GM18508 (cell line): Measurements from ENCODE around the gene KIAA1586.
"Not testable (repeated sequence)": the region's sequence is repeated elsewhere in the genome, so short reads cannot be mapped to it uniquely, and the experiment has no call there.

Source experiments
- ATAC-seq: cut with Tn5 transposase; IDR thresholded peaks from one replicate; pipeline ENCODE4 v1.9.1; 2021; ENCODE audit warnings: moderate number of reproducible peaks; ENCODE audit not compliant: insufficient read depth, unreplicated experiment

Gene KIAA1586

GRCh38 chr6:57046332-57047256, at the start of gene KIAA1586:
KIAA1586 (plus strand) TSS chr6:57046693; CDS start chr6:57046756, 63 bp downstream.
- peak; percentile 82 for ATAC-seq

GRCh38 chr6:56999049-56999448, 47.4 kb upstream of the KIAA1586 start:
- ATAC-seq, result no peak

- not testable (repeated sequence) for ATAC-seq
These were observed 46.7 kb upstream of the KIAA1586 start for GRCh38 chr6:56999748-57000147.

- no peak for ATAC-seq
These were observed 44.3 kb upstream of the KIAA1586 start for GRCh38 chr6:57002197-57002596.

- ATAC-seq, result no peak
These were observed 42.2 kb upstream of the KIAA1586 start for GRCh38 chr6:57004292-57004691.

- ATAC-seq, result no peak
These were observed 40.4 kb upstream of the KIAA1586 start for GRCh38 chr6:57006101-57006500.

- ATAC-seq, result not testable (repeated sequence)
These were observed 38.4 kb upstream of the KIAA1586 start for GRCh38 chr6:57008069-57008468.

GRCh38 chr6:57013521-57013926, 33.0 kb upstream of the KIAA1586 start:
- no peak for ATAC-seq

GRCh38 chr6:57017069-57017468, 29.4 kb upstream of the KIAA1586 start:
- ATAC-seq, result no peak

GRCh38 chr6:57017841-57018240, 28.7 kb upstream of the KIAA1586 start:
- no peak for ATAC-seq

- no peak for ATAC-seq
These were observed 27.1 kb upstream of the KIAA1586 start for GRCh38 chr6:57019434-57019833.

GRCh38 chr6:57021086-57021720, 25.3 kb upstream of the KIAA1586 start:
- ATAC-seq, result peak; percentile 81

- no peak for ATAC-seq
These were observed 22.2 kb upstream of the KIAA1586 start for GRCh38 chr6:57024321-57024720.

- ATAC-seq, result no peak
These were observed 21.7 kb upstream of the KIAA1586 start for GRCh38 chr6:57024775-57025174.

- no peak for ATAC-seq
These were observed 20.5 kb upstream of the KIAA1586 start for GRCh38 chr6:57026001-57026400.

GRCh38 chr6:57027301-57027700, 19.2 kb upstream of the KIAA1586 start:
- no peak for ATAC-seq

- ATAC-seq, result no peak
These were observed 17.3 kb upstream of the KIAA1586 start for GRCh38 chr6:57029213-57029612.

- no peak for ATAC-seq
These were observed 13.3 kb upstream of the KIAA1586 start for GRCh38 chr6:57033228-57033627.

GRCh38 chr6:57035549-57035948, 10.9 kb upstream of the KIAA1586 start:
- ATAC-seq, result no peak

- ATAC-seq, result no peak
These were observed 7.6 kb upstream of the KIAA1586 start for GRCh38 chr6:57038906-57039305.

GRCh38 chr6:57040011-57040410, 6.5 kb upstream of the KIAA1586 start:
- no peak for ATAC-seq
